Common myeloid progenitor, CD34-positive (primary cell): Measurements from ENCODE around the gene CD83.

Experiments used
- CTCF ChIA-PET: fragments of 350-600 bp; sonication (Branson Sonifier 250); formaldehyde crosslinking; loops from one replicate; lab custom pipeline; 2021; ENCODE audit warnings: antibody characterized with exemption; lab: Charles Lee
- POLR2A ChIA-PET: fragments of 350-600 bp; sonication (Branson Sonifier 250); formaldehyde crosslinking; loops from one replicate; lab custom pipeline; 2021; ENCODE audit warnings: antibody characterized with exemption; lab: Charles Lee
- DNase-seq, 3 donors: peaks; one replicate each; pipeline versions ENCODE4 v3.0.0 to v3.0.0-alpha.2; 2013
- H3K27ac ChIP-seq, 2 experiments: 1 replicate in 1 of 2; 2 replicates in 1 of 2; pipeline ENCODE4 v1.7.0; 2013; ENCODE audit warnings: inconsistent platforms in 2 of 2, low read length in 2 of 2, mild to moderate bottlenecking in 2 of 2, low read depth in 1 of 2, moderate library complexity in 1 of 2; ENCODE audit not compliant: severe bottlenecking in 2 of 2, insufficient read depth in 1 of 2, poor library complexity in 1 of 2
- H3K27me3 ChIP-seq, 5 experiments: replicated peaks in 2 of 5; 1 replicate in 3 of 5; 2 replicates in 2 of 5; pipeline versions ENCODE4 v1.6.1 to v1.7.0; 2013; ENCODE audit warnings: low read length in 4 of 5, mild to moderate bottlenecking in 2 of 5, moderate library complexity in 2 of 5, inconsistent platforms in 1 of 5; ENCODE audit not compliant: insufficient read depth in 5 of 5, control insufficient read depth in 4 of 5
- H3K36me3 ChIP-seq, 4 experiments: 1 replicate in 2 of 4; 2 replicates in 2 of 4; pipeline versions ENCODE4 v1.6.1 to v1.7.0; 2013; ENCODE audit warnings: low read length in 3 of 4, control low read depth in 1 of 4, mild to moderate bottlenecking in 1 of 4; ENCODE audit not compliant: control insufficient read depth in 4 of 4, insufficient read depth in 4 of 4
- H3K4me1 ChIP-seq, 4 experiments: 1 replicate in 3 of 4; 2 replicates in 1 of 4; pipeline versions ENCODE4 v1.6.1 to v1.7.1; 2013; ENCODE audit warnings: low read length in 3 of 4, mild to moderate bottlenecking in 3 of 4, control low read depth in 1 of 4, inconsistent platforms in 1 of 4, moderate library complexity in 1 of 4; ENCODE audit not compliant: control insufficient read depth in 4 of 4, insufficient read depth in 4 of 4; ENCODE audit errors: control extremely low read depth in 1 of 4
- H3K4me3 ChIP-seq, 7 experiments: 1 replicate in 4 of 7; 2 replicates in 3 of 7; pipeline versions ENCODE4 v1.5.1 to v1.7.0; 2013; ENCODE audit warnings: mild to moderate bottlenecking in 7 of 7, low read length in 6 of 7, moderate library complexity in 6 of 7, inconsistent platforms in 2 of 7, low read depth in 2 of 7, control low read depth in 1 of 7; ENCODE audit not compliant: insufficient read depth in 4 of 7, control insufficient read depth in 1 of 7; ENCODE audit errors: extremely low read depth in 1 of 7
- H3K9me3 ChIP-seq, 5 experiments: 1 replicate in 4 of 5; 2 replicates in 1 of 5; pipeline versions ENCODE4 v1.6.1 to v1.7.1; 2013; ENCODE audit warnings: low read length in 4 of 5, mild to moderate bottlenecking in 2 of 5, inconsistent platforms in 1 of 5, low read depth in 1 of 5, moderate library complexity in 1 of 5; ENCODE audit not compliant: control insufficient read depth in 4 of 5, insufficient read depth in 2 of 5; ENCODE audit errors: control extremely low read depth in 1 of 5
- WGBS: methylation state at CpG from one replicate; pipeline ENCODE4 v1.1.5; 2013; ENCODE audit not compliant: insufficient coverage; 5-methylcytosine and 5-hydroxymethylcytosine counted together

CD83 gene

DNA sequence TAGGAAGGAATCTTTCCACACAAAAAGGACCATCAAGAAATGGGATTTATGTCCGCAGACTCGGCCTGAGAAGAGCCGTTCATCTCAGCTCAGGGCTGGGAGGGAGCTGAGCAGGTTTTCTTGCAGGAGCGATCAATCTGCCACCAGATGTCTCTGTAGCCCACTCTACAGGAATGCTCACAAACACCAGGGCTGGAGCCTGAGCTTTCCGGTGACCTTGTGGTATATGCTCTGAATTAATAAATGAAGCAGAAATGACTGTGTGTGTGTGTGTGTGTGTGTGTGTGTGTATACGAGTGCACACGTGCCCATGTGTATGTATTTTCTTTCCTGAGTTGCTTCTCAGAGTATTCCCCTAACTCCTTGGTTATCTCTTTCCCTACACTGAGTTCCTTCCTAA, 12.0 kb downstream of the CD83 start:
- DNase-seq = peak; percentile 83 to 90 (median 89)
- Histone ChIP-seq H3K9me3 (no peaks in the 10 kb centered on the region), H3K4me3 (no peak overlapping the region), H3K27me3 (no peaks in the 10 kb centered on the region), H3K27ac (no peak overlapping the region), H3K36me3 (peaks cover 0 to 10% (median 7%) of the 10 kb centered on the region in 4 experiments), H3K4me1 (peaks cover 0 to 8% (median 6%) of the 10 kb centered on the region in 4 experiments)
- 0% methylated on average over 3 of the region's 7 CpGs for WGBS
- ChIA-PET POLR2A (no interaction called here), CTCF (interaction anchor here (0.6 to 5.7 kb wide), 13 partner anchors 9 to 1495 kb away, joined by 3 to 34 read pairs (median 5); partner anchors contain the start of gene CD83)

GRCh38 chr6:14130435-14131075, 13.0 kb downstream of the CD83 start:
- H3K36me3 ChIP-seq = peaks cover 5 to 17% (median 8%) of the 10 kb centered on the region in 4 experiments
- no peaks in the 10 kb centered on the region for H3K27me3 ChIP-seq
- no peak overlapping the region for H3K27ac ChIP-seq
- ChIA-PET POLR2A (no interaction called here), CTCF (interaction anchor here (0.7 to 5.7 kb wide), 5 partner anchors 8 to 32 kb away, joined by 3 to 34 read pairs (median 19); partner anchors contain the start of gene CD83)
- DNase-seq = no peak
- WGBS = 96% methylated on average over 5 of the region's 15 CpGs
- peaks cover 0 to 8% (median 6%) of the 10 kb centered on the region in 4 experiments for H3K4me1 ChIP-seq
- no peaks in the 10 kb centered on the region for H3K9me3 ChIP-seq
- no peak overlapping the region for H3K4me3 ChIP-seq

DNA sequence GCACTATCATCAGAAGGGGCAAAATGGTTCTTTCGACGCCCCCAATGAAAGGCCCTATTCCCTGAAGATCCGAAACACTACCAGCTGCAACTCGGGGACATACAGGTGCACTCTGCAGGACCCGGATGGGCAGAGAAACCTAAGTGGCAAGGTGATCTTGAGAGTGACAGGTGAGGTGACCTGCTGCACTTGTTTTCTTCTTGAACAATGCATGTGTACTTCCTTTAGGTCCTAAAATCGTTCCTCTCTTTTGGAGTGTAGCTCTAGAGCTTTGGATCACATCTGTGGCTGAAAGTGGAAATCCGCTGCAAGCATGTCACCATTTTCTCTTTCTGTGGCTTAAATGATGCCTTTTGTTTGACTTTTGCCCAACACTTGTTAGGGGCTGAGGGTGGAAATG, 14.0 kb downstream of the CD83 start:
- peaks cover 3 to 17% (median 8%) of the 10 kb centered on the region in 4 experiments for H3K36me3 ChIP-seq

GRCh38 chr6:14132244-14132920, 14.8 kb downstream of the CD83 start:
- peaks cover 3 to 17% (median 8%) of the 10 kb centered on the region in 4 experiments for H3K36me3 ChIP-seq
- ChIA-PET POLR2A (no interaction called here), CTCF (interaction anchor here (0.7 to 5.7 kb wide), 2 partner anchors 10 to 12 kb away, joined by 3 to 34 read pairs; no protein-coding TSS in a partner anchor)

More for the DNA sequence above, 14.0 kb downstream of the CD83 start:
- no peak overlapping the region for H3K4me3 ChIP-seq
- no peaks in the 10 kb centered on the region for H3K27me3 ChIP-seq
- no peak overlapping the region for H3K27ac ChIP-seq
- no peak for DNase-seq
- ChIA-PET CTCF (interaction anchor here (5.7 kb wide), 1 partner anchor 13 kb away, joined by 34 read pairs; no protein-coding TSS in a partner anchor), POLR2A (no interaction called here)
- no peaks in the 10 kb centered on the region for H3K9me3 ChIP-seq
- peaks cover 0 to 8% (median 7%) of the 10 kb centered on the region in 4 experiments for H3K4me1 ChIP-seq
- WGBS = 100% methylated on average over 6 of the region's 7 CpGs

GRCh38 chr6:14132921-14133275, 15.3 kb downstream of the CD83 start:
- H3K27me3 ChIP-seq = no peaks in the 10 kb centered on the region
- POLR2A ChIA-PET = no interaction called here
- CTCF ChIA-PET = interaction anchor here (0.7 to 5.7 kb wide), 2 partner anchors 9 to 11 kb away, joined by 3 to 34 read pairs; no protein-coding TSS in a partner anchor
- no peak overlapping the region for H3K4me3 ChIP-seq
- no peaks in the 10 kb centered on the region for H3K9me3 ChIP-seq
- no peak overlapping the region for H3K27ac ChIP-seq
- DNase-seq = no peak
- WGBS = 83% methylated on average over 2 of the region's 4 CpGs
- peaks cover 3 to 17% (median 8%) of the 10 kb centered on the region in 4 experiments for H3K36me3 ChIP-seq
- H3K4me1 ChIP-seq = peaks cover 0 to 8% (median 7%) of the 10 kb centered on the region in 4 experiments

More at GRCh38 chr6:14132244-14132920, 14.8 kb downstream of the CD83 start:
- no peaks in the 10 kb centered on the region for H3K27me3 ChIP-seq
- peaks cover 0 to 8% (median 7%) of the 10 kb centered on the region in 4 experiments for H3K4me1 ChIP-seq
- H3K9me3 ChIP-seq = no peaks in the 10 kb centered on the region
- 98% methylated on average over 9 of the region's 10 CpGs for WGBS
- DNase-seq = no peak
- no peak overlapping the region for H3K27ac ChIP-seq
- no peak overlapping the region for H3K4me3 ChIP-seq

GRCh38 chr6:14134211-14134910, 16.8 kb downstream of the CD83 start:
- DNase-seq = no peak
- Histone ChIP-seq H3K9me3 (no peaks in the 10 kb centered on the region), H3K4me1 (peaks cover 0 to 7% (median 3%) of the 10 kb centered on the region in 4 experiments), H3K27ac (no peak overlapping the region), H3K4me3 (no peak overlapping the region), H3K27me3 (no peaks in the 10 kb centered on the region), H3K36me3 (peaks cover 3 to 17% (median 8%) of the 10 kb centered on the region in 4 experiments)
- CTCF ChIA-PET = interaction anchor here (1.3 to 2.8 kb wide), 3 partner anchors 10 to 23 kb away, joined by 4 to 16 read pairs (median 11); no protein-coding TSS in a partner anchor
- POLR2A ChIA-PET = no interaction called here
- WGBS = 100% methylated on average over 2 of the region's 4 CpGs
